Breast epithelium (tissue), 4 donors: ENCODE measurements around the gene NDUFA5. TPM values are rescaled to one million over a fixed set of nuclear protein-coding genes. Genes with fewer than 3 reads are reported as not detected.

Experiments
- DNase-seq, 2 donors: peaks; one replicate each; pipeline ENCODE4 v3.0.0-alpha.2; 2019; ENCODE audit warnings: low spot score in 2 of 2
- H3K27ac ChIP-seq, 2 donors: fragments of 200-600 bp; sonication (generic) in 1 of 2; one replicate each; pipeline ENCODE4 v1.5.1; 2016 to 2019; ENCODE audit warnings: mild to moderate bottlenecking in 1 of 2
- H3K27me3 ChIP-seq, 2 donors: fragments of 200-600 bp; sonication (generic) in 1 of 2; one replicate each; pipeline versions ENCODE4 v1.5.1 to v1.6.0; 2017 to 2019; ENCODE audit warnings: control low read depth in 1 of 2, mild to moderate bottlenecking in 1 of 2
- H3K36me3 ChIP-seq: fragments of 200-600 bp; one replicate; pipeline ENCODE4 v1.5.1; 2019
- H3K4me1 ChIP-seq, 2 donors: fragments of 200-600 bp; sonication (generic); one replicate each; pipeline ENCODE4 v1.5.1; 2016 to 2019; ENCODE audit warnings: control low read depth in 1 of 2
- H3K4me3 ChIP-seq, 3 donors: fragments of 200-600 bp; sonication (generic); 1 replicate in 2 of 3; 2 replicates in 1 of 3; pipeline ENCODE4 v1.5.1; 2016 to 2019; ENCODE audit warnings: mild to moderate bottlenecking in 3 of 3, moderate library complexity in 2 of 3
- H3K9me3 ChIP-seq, 2 donors: fragments of 200-600 bp; sonication (generic) in 1 of 2; one replicate each; pipeline ENCODE4 v1.5.1; 2016 to 2019; ENCODE audit warnings: control low read depth in 1 of 2
- POLR2A ChIP-seq: fragments of 450-650 bp; IDR thresholded peaks from one replicate; pipeline ENCODE4 v1.6.1; 2016; ENCODE audit warnings: antibody characterized with exemption, mild to moderate bottlenecking, moderate library complexity
- POLR2AphosphoS5 ChIP-seq, 3 donors: sonication (generic); formaldehyde crosslinking; IDR thresholded peaks; one replicate each; pipeline ENCODE4 v1.6.1; 2017; ENCODE audit warnings: antibody characterized with exemption in 3 of 3
- intact Hi-C: fragments of 100-400 bp; cut with DNase I; formaldehyde crosslinking; loops from one replicate; pipeline ENCODE4 v1.15.1; 2023; ENCODE audit warnings: low total_unique reads
- total RNA-seq, 3 donors: library from RNA; depleted of rRNA; stranded (reverse); fragments of >200 nt; gene quantifications; one replicate each; pipeline ENCODE4 v1.1.0, GENCODE V29; 2016

NDUFA5 gene
- total RNA-seq, 3 donors from 2014 or later: 34.9 to 73.3 (median 43.3) TPM

DNA sequence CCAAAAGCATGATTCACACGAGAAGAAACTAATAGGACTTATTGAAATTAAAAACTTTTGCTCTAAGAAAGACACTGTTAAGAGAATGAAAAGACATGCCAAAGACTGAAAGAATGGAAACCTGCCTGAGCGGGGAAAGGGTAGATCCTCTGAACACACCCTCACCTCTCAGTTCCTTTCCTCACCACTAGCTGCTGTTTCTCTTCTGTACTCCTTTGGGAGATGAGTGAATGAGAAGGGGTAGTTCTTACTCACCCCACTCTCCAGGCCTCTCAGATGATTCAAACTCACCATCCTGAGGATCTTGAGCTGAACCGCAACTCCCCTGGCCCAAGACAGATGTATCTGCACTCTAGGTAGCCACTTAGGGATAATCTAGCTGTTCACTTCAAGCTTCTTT, 65.1 kb downstream of the NDUFA5 start:
- Histone ChIP-seq H3K27ac (no peak overlapping the region), H3K36me3 (no peaks in the 10 kb centered on the region), H3K4me3 (no peak overlapping the region), H3K9me3 (no peaks in the 10 kb centered on the region), H3K27me3 (no peaks in the 10 kb centered on the region), H3K4me1 (no peaks in the 10 kb centered on the region)
- no peak for DNase-seq
- TF ChIP-seq POLR2AphosphoS5 (IDR thresholded peaks at IDR 0.05) (no peak), POLR2A (no peak)
- intact Hi-C loops: no loop called here

Other genes with a start within 250 kb of the NDUFA5 start
- 1 to 10 TPM in 2 of 3 donors, under 1 TPM in 1; 0.32 to 8.2 (median 3.3) TPM for gene IQUB, start 23.2 kb downstream of the NDUFA5 start, total RNA-seq
- gene ASB15, start 44.0 kb upstream of the NDUFA5 start, total RNA-seq: under 1 TPM in 1 of 3 donors, not detected in 2; 0.15 TPM
- gene LMOD2, start 98.0 kb upstream of the NDUFA5 start, total RNA-seq: not detected
- gene WASL, start 191.2 kb upstream of the NDUFA5 start, total RNA-seq: 10 to 100 TPM; 27.8 to 38.3 (median 37.8) TPM